Kidney (tissue), 14 donors: Measurements from ENCODE around the gene SCP2. TPM values are rescaled to one million over a fixed set of nuclear protein-coding genes. Genes with fewer than 3 reads are reported as not detected.

Source experiments
- DNase-seq, 5 donors: peaks; one replicate each; pipeline ENCODE4 v3.0.0-alpha.2; 2013 to 2020
- FAIRE-seq: peaks from 2 replicates; lab custom pipeline; 2012; peaks lifted over from hg19 to GRCh38; lab: Jason Lieb, UNC
- H3K27ac ChIP-seq, 2 donors: one replicate each; pipeline ENCODE4 v1.7.0; 2013; ENCODE audit warnings: low read depth in 2 of 2, low read length in 2 of 2, inconsistent platforms in 1 of 2
- H3K27me3 ChIP-seq: one replicate; pipeline ENCODE4 v1.7.1; 2013; ENCODE audit warnings: low read length, inconsistent platforms; ENCODE audit not compliant: control insufficient read depth, insufficient read depth
- H3K36me3 ChIP-seq, 3 donors: one replicate each; pipeline versions ENCODE4 v1.7.0 to v1.7.1; 2013; ENCODE audit warnings: low read length in 3 of 3, control low read depth in 1 of 3, inconsistent platforms in 1 of 3; ENCODE audit not compliant: insufficient read depth in 3 of 3, control insufficient read depth in 2 of 3
- H3K4me1 ChIP-seq, 3 donors: one replicate each; pipeline versions ENCODE4 v1.7.0 to v1.7.1; 2013; ENCODE audit warnings: low read length in 3 of 3, inconsistent platforms in 1 of 3, low read depth in 1 of 3; ENCODE audit not compliant: control insufficient read depth in 2 of 3, insufficient read depth in 2 of 3
- H3K4me3 ChIP-seq, 3 donors: one replicate each; pipeline versions ENCODE4 v1.7.0 to v1.8.1; 2013; ENCODE audit warnings: low read length in 3 of 3, control low read depth in 1 of 3, inconsistent platforms in 1 of 3
- H3K9ac ChIP-seq, 3 donors: one replicate each; pipeline versions ENCODE4 v1.7.0 to v1.7.1; 2013; ENCODE audit warnings: low read length in 3 of 3, control low read depth in 1 of 3, inconsistent platforms in 1 of 3
- H3K9me3 ChIP-seq, 3 donors: one replicate each; pipeline versions ENCODE4 v1.7.0 to v1.7.1; 2013; ENCODE audit warnings: low read length in 3 of 3, control low read depth in 1 of 3, inconsistent platforms in 1 of 3; ENCODE audit not compliant: control insufficient read depth in 2 of 3, insufficient read depth in 1 of 3
- CTCF ChIP-seq: IDR thresholded peaks from 3 replicates; pipeline ENCODE4 v1.5.1; 2012; ENCODE audit warnings: mild to moderate bottlenecking, moderate library complexity, borderline replicate concordance; ENCODE audit not compliant: insufficient read depth; ENCODE audit errors: extremely low read depth
- intact Hi-C: fragments of 100-400 bp; cut with DNase I; formaldehyde crosslinking; loops from one replicate; pipeline ENCODE4 v1.11.1; 2022
- polyA plus RNA-seq: library from polyadenylated mRNA; stranded (reverse); fragments of 350-450 nt; fragmentation: Illumina TruSeq; extraction: RNeasy Lipid Tissue Mini Kit (QIAGEN cat#74804); gene quantifications from one replicate; pipeline ENCODE4 v1.2.3, GENCODE V29; 2014; ENCODE audit warnings: low read depth, low replicate concordance; ENCODE audit not compliant: insufficient read depth
- total RNA-seq: library from RNA; stranded (reverse); fragmentation: NEBNext Ultra II Directional; extraction: Animal tissue kit (Norgen Biotek cat#: 25700); gene quantifications from one replicate; pipeline ENCODE4 v1.2.1, GENCODE V29; 2021
- donor health status: control.
- donor health status: control.
- donor health status: control.
- donor health status: control.
- donor health status: control.
- donor health status: DM: yes; HTN: yes; CAD: no.
- donor health status: Normal renal cell carcinoma (clear cell type).

SCP2 gene
- total and polyA plus RNA-seq, 2 donors from 2014 or later: 168 to 226 TPM

- H3K4me1 ChIP-seq: no peaks in the 10 kb centered on the region
- TF ChIP-seq CTCF: no peak
- no peaks in the 10 kb centered on the region for H3K27me3 ChIP-seq
- DNase-seq (peak in 1 of 5 donors; percentile 17), FAIRE-seq (no peak)
- peaks cover 0 to 4% (median 0%) of the 10 kb centered on the region in 3 donors for H3K36me3 ChIP-seq
- no peak overlapping the region for H3K9ac ChIP-seq
- no peaks in the 10 kb centered on the region for H3K9me3 ChIP-seq
- H3K27ac ChIP-seq: no peak overlapping the region
- H3K4me3 ChIP-seq: no peak overlapping the region
- intact Hi-C loops: no loop called here
These were observed 9.5 kb upstream of the SCP2 start for GRCh38 chr1:52917581-52917980.

GRCh38 chr1:52918201-52918600, 8.9 kb upstream of the SCP2 start:
- H3K36me3 ChIP-seq: peaks cover 0 to 4% (median 0%) of the 10 kb centered on the region in 3 donors
- H3K4me3 ChIP-seq: no peak overlapping the region
- no peak for TF ChIP-seq CTCF
- FAIRE-seq: no peak
- no peak overlapping the region for H3K9ac ChIP-seq
- no peak overlapping the region for H3K27ac ChIP-seq
- no peaks in the 10 kb centered on the region for H3K27me3 ChIP-seq
- DNase-seq: no peak
- intact Hi-C loops: no loop called here
- no peaks in the 10 kb centered on the region for H3K9me3 ChIP-seq
- no peaks in the 10 kb centered on the region for H3K4me1 ChIP-seq

- H3K9ac ChIP-seq: no peak overlapping the region
- H3K27ac ChIP-seq: peak overlapping the region in 1 of 2 donors; percentile 60
- H3K36me3 ChIP-seq: no peaks in the 10 kb centered on the region
- H3K4me3 ChIP-seq: peak overlapping the region in 1 of 3 donors; percentile 4
- FAIRE-seq (no peak), DNase-seq (no peak)
- H3K9me3 ChIP-seq: no peaks in the 10 kb centered on the region
- intact Hi-C loops: no loop called here
- TF ChIP-seq CTCF: no peak
- no peaks in the 10 kb centered on the region for H3K4me1 ChIP-seq
- no peaks in the 10 kb centered on the region for H3K27me3 ChIP-seq
These were observed 7.9 kb upstream of the SCP2 start for GRCh38 chr1:52919051-52919722.
